A673 (cell line): Measurements from ENCODE around the gene XYLT1. TPM values are rescaled to one million over a fixed set of nuclear protein-coding genes. Genes with fewer than 3 reads are reported as not detected.

Experiments used
- BruUV-seq: library from RNA; stranded (reverse); fragments of 400-500 nt; replicated peaks from 2 replicates; lab custom pipeline; 2021; lab: Mats Ljungman, UMichigan
- CTCF ChIA-PET: fragments of 300-600 bp; sonication (Branson Sonifier 250); formaldehyde crosslinking; loops from one replicate; lab custom pipeline; 2022; ENCODE audit warnings: antibody characterized with exemption; lab: Charles Lee
- POLR2A ChIA-PET: fragments of 300-600 bp; sonication (Branson Sonifier 250); formaldehyde crosslinking; loops from one replicate; lab custom pipeline; 2022; ENCODE audit warnings: antibody characterized with exemption; ENCODE audit not compliant: low non-redundant PET; lab: Charles Lee
- DNase-seq: peaks from one replicate; pipeline ENCODE4 v3.0.0-alpha.2; 2015; ENCODE audit warnings: low spot score
- H3K27ac ChIP-seq: fragments of 200-600 bp; sonication (generic); 2 replicates; pipeline ENCODE4 v1.5.1; 2016; ENCODE audit warnings: mixed run types, low read depth, mild to moderate bottlenecking, mixed read lengths, antibody characterized with exemption, low read length; ENCODE audit not compliant: poor library complexity, severe bottlenecking
- H3K27me3 ChIP-seq: fragments of 200-600 bp; sonication (generic); replicated peaks from 2 replicates; pipeline ENCODE4 v1.6.1; 2017; ENCODE audit warnings: mixed run types, low read depth, mild to moderate bottlenecking, mixed read lengths, antibody characterized with exemption, low read length; ENCODE audit not compliant: insufficient read depth, poor library complexity
- H3K36me3 ChIP-seq: fragments of 200-600 bp; sonication (generic); 2 replicates; pipeline ENCODE4 v1.6.1; 2016; ENCODE audit warnings: mixed run types, mild to moderate bottlenecking, mixed read lengths, antibody characterized with exemption, low read length; ENCODE audit not compliant: insufficient read depth, poor library complexity, severe bottlenecking
- H3K4me1 ChIP-seq: fragments of 200-600 bp; sonication (generic); 2 replicates; pipeline ENCODE4 v1.6.1; 2017; ENCODE audit warnings: mixed run types, mild to moderate bottlenecking, mixed read lengths, antibody characterized with exemption, low read length; ENCODE audit not compliant: insufficient read depth, poor library complexity, severe bottlenecking
- H3K4me3 ChIP-seq: fragments of 200-600 bp; sonication (generic); 2 replicates; pipeline ENCODE4 v1.5.1; 2016; ENCODE audit warnings: low read depth, mixed run types, mild to moderate bottlenecking, mixed read lengths, low read length; ENCODE audit not compliant: poor library complexity, severe bottlenecking
- H3K9me3 ChIP-seq: fragments of 200-600 bp; sonication (generic); 2 replicates; pipeline ENCODE4 v1.6.1; 2016; ENCODE audit warnings: mixed run types, low read depth, mild to moderate bottlenecking, mixed read lengths, antibody characterized with exemption, low read length; ENCODE audit not compliant: poor library complexity, severe bottlenecking
- CTCF ChIP-seq: fragments of 300-800, 200-600 bp; sonication (generic); conservative IDR thresholded peaks from 2 replicates; pipeline ENCODE4 v1.5.1; 2017; ENCODE audit warnings: low read depth, mild to moderate bottlenecking, antibody characterized with exemption, low read length, moderate library complexity, mixed read lengths
- EZH2 ChIP-seq: fragments of 200-600 bp; sonication (generic); IDR thresholded peaks from 2 replicates; pipeline ENCODE4 v1.6.1; 2017; ENCODE audit warnings: borderline replicate concordance, low read depth, mild to moderate bottlenecking, mixed read lengths, antibody characterized with exemption, low read length; ENCODE audit not compliant: poor library complexity, severe bottlenecking
- intact Hi-C: fragments of 100-400 bp; cut with micrococcal nuclease; formaldehyde crosslinking; loops from one replicate; pipeline ENCODE4 v1.10.0; 2022; ENCODE audit not compliant: unreplicated experiment
- total RNA-seq: library from RNA; stranded (reverse); gene quantifications from 2 replicates; pipeline ENCODE4 v1.2.3, GENCODE V29; 2021

XYLT1 gene
- total RNA-seq, 1 experiment from 2014 or later = 0.64 TPM

- H3K4me1 ChIP-seq = no peaks in the 10 kb centered on the region
- no peak for TF ChIP-seq CTCF
- no peak for TF ChIP-seq EZH2
- no peaks in the 10 kb centered on the region for H3K27me3 ChIP-seq
- POLR2A ChIA-PET = no interaction called here
- no peaks in the 10 kb centered on the region for H3K36me3 ChIP-seq
- H3K4me3 ChIP-seq = no peak overlapping the region
- CTCF ChIA-PET = no interaction called here
- no peak overlapping the region for H3K27ac ChIP-seq
- BruUV-seq = no TSS peak
- intact Hi-C loops = no loop called here
- no peak for DNase-seq
- no peaks in the 10 kb centered on the region for H3K9me3 ChIP-seq
These were observed 110.9 kb downstream of the XYLT1 start for GRCh38 chr16:17359788-17360390.

DNA sequence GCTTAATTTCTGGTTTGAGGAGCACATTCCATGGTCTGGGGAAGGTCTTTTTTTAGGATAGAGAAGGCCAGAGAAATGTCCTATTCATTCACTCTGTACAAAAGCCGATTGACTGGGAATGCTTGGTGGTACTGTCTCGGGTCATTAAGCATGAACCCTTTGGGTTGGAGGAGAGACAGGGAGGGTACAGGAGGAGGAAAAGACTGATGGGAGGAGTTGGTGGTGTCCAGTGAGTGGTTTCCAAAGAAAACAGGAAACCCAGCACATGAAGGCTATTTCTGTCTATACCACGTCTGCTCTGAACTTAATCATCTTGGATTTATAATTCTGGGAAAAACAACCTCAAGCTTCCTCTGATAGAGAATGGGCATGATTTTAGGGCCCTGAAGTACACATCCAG is 111.9 kb downstream of the XYLT1 start:
- no peak for DNase-seq
- no peak overlapping the region for H3K27ac ChIP-seq
- no peaks in the 10 kb centered on the region for H3K36me3 ChIP-seq
- ChIA-PET CTCF (no interaction called here), POLR2A (no interaction called here)
- no TSS peak for BruUV-seq
- TF ChIP-seq CTCF (no peak), EZH2 (no peak)
- H3K9me3 ChIP-seq = no peaks in the 10 kb centered on the region
- H3K4me1 ChIP-seq = no peaks in the 10 kb centered on the region
- no peak overlapping the region for H3K4me3 ChIP-seq
- no peaks in the 10 kb centered on the region for H3K27me3 ChIP-seq
- intact Hi-C loops = no loop called here

- ChIA-PET POLR2A (no interaction called here), CTCF (no interaction called here)
- TF ChIP-seq EZH2 (no peak), CTCF (no peak)
- intact Hi-C loops = no loop called here
- Histone ChIP-seq H3K27me3 (no peaks in the 10 kb centered on the region), H3K4me3 (no peak overlapping the region), H3K9me3 (no peaks in the 10 kb centered on the region), H3K27ac (no peak overlapping the region), H3K36me3 (no peaks in the 10 kb centered on the region), H3K4me1 (no peaks in the 10 kb centered on the region)
- no peak for DNase-seq
- no TSS peak for BruUV-seq
These were observed 112.4 kb downstream of the XYLT1 start for GRCh38 chr16:17358355-17358754.
